Stimulated activated CD4-positive, alpha-beta T cell treated with anti-CD3 and anti-CD28 coated beads, Interleukin-4, amount 100 ng/mL, for 24 hours (primary cell): ENCODE measurements around the gene UGT1A7.

Experiments
- DNase-seq: peaks from one replicate; pipeline ENCODE4 v3.0.0-alpha.2; 2020

UGT1A7 gene

GRCh38 chr2:233801357-233802131, 119.8 kb downstream of the UGT1A7 start:
- DNase-seq: no peak

DNA sequence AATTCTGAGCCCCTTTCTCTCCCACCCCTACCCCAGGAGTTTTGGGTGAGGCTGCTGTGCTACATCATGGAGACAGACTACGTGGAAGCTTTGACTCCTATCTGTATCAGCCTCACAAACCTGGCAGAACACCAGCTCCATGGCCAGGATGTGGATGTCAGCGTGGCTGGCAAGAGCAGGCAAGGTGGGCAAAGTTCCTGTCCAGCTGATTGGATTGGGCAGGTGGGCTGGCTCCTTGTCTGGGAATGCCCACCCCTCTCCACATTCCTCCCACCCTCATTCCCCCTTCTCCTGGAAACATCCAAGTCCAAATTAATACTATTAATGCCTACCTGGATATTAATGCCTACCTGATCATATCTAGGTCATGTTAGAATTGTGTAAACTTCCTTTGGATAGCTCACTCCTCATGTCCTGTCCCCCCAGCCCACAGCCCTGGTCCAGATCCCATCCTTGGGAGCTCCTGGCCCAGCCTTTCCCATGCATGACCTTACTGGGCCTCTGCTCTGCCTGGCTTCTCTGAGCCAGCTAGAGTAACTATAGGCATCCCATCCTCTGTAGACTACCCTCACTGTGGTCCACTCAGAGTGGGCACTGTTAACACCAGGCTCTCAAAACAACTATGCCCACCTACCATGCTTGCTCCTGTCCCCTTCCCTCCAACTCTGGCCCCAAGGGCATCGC, 120.6 kb downstream of the UGT1A7 start:
- no peak for DNase-seq

DNA sequence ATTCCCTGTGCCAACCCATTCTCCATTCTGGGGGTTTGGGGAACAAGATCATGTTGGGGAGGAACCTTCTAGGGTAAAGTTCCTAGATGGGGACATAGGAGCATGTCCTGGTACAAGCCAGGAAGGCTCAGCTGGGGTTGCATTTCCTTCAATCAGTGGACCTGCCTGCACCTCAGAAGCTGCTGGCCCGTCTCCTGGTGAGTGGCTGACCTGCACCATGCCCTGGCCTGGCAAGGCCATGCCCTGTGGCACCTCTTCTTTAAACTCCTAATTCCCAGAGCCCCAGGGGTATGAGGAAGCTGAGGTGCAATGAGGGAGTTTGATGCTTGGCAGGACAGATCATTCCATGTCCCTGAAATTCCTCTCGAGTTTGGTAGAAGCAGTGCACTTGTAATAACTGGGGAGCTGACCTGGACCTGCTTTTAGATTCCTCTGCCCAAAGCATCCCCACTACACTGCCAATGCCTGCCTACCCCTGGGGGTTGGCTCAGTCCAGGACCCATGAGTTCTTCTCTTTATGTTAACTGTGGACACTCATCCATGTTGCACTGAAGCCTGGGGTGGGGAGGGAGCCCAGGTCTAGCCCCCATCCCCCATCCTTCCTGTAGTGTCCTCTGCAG, 121.7 kb downstream of the UGT1A7 start:
- no peak for DNase-seq

DNA sequence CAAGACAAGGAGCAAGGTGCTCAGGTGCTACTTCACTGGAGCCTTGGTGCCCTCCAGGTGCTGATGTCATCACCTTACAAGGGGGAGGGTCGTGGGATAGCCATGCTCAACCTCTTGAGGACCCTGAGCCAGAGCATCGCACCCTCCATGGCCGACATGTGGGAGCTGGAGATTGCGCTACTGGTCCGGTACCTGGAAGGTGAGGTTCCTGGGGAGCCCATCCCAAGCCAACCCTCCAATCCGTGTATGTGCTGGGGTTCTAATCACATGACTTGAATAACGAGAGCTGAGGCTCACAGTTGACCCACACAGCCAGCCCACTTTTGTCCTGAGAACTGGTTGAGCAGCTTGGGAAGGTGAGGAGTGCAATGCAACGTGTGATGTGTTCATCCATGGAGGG, 122.3 kb downstream of the UGT1A7 start:
- no peak for DNase-seq

- DNase-seq: no peak
Observed at GRCh38 chr2:233807215-233807865, 125.6 kb downstream of the UGT1A7 start.

DNA sequence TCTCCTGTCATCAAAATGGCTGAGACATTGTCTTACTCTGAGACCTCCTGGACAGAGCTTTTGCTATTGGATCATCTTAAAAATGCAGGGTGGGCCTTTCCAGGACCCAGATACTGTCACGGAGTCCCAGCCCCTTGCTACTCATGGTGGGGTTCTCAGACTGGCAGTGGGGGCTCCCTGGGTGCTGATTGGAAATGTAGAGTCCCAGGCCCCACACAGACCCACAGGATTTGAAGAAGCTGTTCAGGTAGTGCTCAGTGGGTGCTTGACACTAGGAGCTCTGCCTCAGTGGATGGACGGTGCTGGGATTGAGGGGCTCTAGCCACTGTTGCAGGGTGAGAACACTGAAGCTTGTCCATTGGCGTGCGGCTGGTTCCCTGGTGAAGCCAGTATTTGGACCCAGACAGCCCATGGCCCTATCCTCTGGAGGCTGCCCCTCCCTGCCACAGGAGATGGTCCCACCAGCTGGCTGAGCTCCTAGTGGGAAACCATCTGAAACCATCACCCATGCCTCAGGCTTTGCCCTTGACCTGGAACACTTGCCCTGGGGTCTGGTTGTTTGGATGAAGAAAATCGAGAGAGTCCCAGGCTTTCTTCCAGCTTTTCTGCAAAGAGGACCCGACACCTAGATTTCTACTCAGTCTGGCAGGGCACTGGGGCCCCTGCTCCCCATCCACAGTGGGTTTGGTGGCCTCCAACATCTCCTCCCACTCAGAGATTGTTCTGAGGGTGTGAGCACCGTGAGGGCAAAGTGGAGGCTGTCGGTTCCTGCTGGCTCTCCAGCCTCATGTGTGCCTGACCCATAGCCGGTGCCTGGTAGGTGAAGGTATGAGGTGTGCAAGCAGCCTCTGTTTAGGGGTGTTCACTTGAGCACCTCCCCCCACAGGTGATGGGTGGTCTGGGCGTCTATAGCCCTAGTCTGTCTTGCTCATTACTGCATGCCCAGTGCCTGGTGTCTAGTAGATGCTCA, 126.5 kb downstream of the UGT1A7 start:
- no peak for DNase-seq

- no peak for DNase-seq
Observed at GRCh38 chr2:233810385-233810784, 128.7 kb downstream of the UGT1A7 start.

GRCh38 chr2:233811087-233811486, 129.4 kb downstream of the UGT1A7 start:
- no peak for DNase-seq

DNA sequence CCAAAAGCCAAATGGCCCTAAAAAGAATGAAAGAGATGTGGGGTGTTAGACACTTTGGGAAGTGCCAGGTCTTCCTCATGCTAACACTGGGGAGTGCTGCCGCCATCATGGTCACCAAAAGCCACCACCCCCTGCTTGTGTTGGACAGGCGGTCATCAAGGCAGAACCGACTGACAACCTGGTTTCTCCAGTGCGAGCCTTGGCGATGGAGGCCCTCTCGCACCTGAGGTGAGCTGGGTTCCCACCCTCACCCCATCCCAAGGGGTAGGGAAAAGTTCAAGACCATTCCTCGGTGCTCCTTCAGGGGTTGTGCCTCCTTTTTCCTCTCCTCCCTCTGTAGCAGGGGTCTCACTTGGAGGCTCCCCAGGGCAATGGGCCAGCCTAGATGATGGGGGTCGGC, 130.0 kb downstream of the UGT1A7 start:
- DNase-seq: no peak

DNA sequence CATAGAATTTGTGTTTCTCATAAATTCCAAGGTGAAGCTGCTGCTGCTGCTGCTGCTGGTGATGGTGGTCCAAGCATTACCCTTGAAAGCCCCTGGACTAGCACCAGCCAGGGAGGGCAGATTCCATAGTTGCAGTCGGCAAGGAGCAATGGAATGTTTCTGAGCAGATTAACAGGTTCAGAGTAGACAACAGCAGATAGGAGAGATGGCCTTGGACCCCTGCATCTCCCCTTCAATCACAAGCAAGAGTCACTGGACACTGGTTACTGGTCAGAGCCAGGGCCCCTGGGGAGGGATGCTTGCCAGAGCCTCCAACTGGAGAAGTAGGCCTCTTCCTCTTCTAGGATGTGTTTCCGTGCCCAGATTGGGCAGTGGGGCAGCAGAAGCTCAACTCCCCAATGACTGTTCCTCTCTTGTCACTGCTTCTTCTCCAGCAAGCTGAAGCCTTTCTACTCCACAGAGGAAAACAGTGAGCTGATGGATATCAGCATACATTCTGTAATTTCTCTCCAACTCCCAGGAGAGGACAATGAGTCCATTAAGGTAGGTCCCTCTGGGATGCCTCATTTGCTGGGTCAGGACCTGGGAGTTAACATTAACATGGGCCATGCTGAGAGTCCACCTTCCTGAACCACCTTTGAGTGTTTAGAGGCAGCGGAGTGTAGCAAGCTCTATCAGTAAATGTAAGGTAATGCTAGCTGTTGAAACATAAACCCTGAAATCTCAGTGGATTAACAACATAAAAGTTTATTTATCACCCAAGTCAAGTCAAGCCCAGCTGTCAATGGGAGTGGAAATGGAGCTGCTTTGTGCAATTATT, 131.7 kb downstream of the UGT1A7 start:
- no peak for DNase-seq

GRCh38 chr2:233814056-233814835, 132.5 kb downstream of the UGT1A7 start:
- DNase-seq: no peak

- no peak for DNase-seq
Observed at GRCh38 chr2:233815861-233816260, 134.2 kb downstream of the UGT1A7 start.

DNA sequence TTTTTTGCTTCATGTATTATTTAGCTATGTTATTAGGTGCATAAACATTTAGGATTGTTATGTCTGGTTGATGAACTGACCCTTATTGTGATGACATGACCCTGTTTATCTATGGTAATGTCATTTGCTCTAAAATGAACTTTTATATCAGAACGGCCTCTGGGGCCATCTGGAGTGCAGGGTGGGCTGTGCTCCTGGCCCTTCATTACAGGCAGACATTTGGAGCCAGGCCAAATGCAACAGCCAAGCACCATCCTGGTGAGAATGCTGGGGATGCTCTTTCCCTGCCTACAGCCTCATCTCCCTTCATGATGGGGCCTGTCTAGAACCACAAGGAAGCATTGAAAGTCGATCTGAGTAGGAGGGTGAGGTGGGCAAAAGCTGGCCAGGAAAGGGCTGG, 134.6 kb downstream of the UGT1A7 start:
- no peak for DNase-seq

GRCh38 chr2:233816771-233817170, 135.1 kb downstream of the UGT1A7 start:
- no peak for DNase-seq

DNA sequence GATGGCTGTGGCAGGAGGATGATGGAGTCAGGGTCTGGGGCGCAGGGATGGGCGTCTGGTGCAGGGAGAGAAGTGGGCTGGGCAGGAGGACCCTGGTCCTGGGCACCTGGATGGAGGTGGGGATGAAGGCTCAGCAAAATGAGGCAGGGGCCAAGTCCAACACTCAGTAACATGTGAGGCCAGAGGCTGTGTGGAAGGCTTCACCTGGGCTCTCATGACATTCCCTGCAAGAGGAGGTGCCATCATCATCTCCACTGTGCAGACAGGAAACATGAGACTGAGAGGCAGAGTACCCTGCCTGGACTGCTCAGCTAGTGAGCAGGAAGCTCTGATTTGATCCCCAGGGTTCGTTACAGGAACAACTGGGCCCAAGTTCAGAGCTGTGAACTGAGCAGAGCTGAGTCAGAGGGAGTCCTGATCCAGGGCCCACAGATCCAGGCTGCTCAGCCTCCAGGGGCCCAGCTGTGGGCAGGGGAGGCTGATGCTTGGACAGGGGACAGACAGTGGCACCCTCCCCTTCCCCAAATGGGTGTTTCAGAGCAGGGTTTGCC, 135.7 kb downstream of the UGT1A7 start:
- no peak for DNase-seq

- no peak for DNase-seq
Observed at GRCh38 chr2:233817995-233818638, 136.4 kb downstream of the UGT1A7 start.

GRCh38 chr2:233818639-233819621, 137.2 kb downstream of the UGT1A7 start:
- no peak for DNase-seq
